GM18873 (cell line): ENCODE measurements around the gene SLC9A3.

Experiments used
- ATAC-seq: cut with Tn5 transposase; IDR thresholded peaks from one replicate; pipeline ENCODE4 v1.9.1; 2021; ENCODE audit warnings: mild to moderate bottlenecking, moderate library complexity, moderate number of reproducible peaks; ENCODE audit not compliant: unreplicated experiment, low FRiP score

Gene SLC9A3

GRCh38 chr5:434443-435146 lies 89.7 kb downstream of the SLC9A3 start:
- ATAC-seq = no peak

GRCh38 chr5:433836-434235 lies 90.4 kb downstream of the SLC9A3 start:
- no peak for ATAC-seq

GRCh38 chr5:432928-433791 lies 91.1 kb downstream of the SLC9A3 start:
- no peak for ATAC-seq

- no peak for ATAC-seq
These were observed 91.9 kb downstream of the SLC9A3 start for GRCh38 chr5:432201-432927.

GRCh38 chr5:431711-432050 lies 92.6 kb downstream of the SLC9A3 start:
- ATAC-seq = no peak

- ATAC-seq = no peak
These were observed 93.1 kb downstream of the SLC9A3 start for GRCh38 chr5:431001-431710.

GRCh38 chr5:430214-430925 lies 93.9 kb downstream of the SLC9A3 start:
- no peak for ATAC-seq

- no peak for ATAC-seq
These were observed 94.6 kb downstream of the SLC9A3 start for GRCh38 chr5:429453-430188.

GRCh38 chr5:428754-429452 lies 95.3 kb downstream of the SLC9A3 start:
- ATAC-seq = no peak

- no peak for ATAC-seq
These were observed 96.0 kb downstream of the SLC9A3 start for GRCh38 chr5:428219-428618.

GRCh38 chr5:427415-428087 lies 96.7 kb downstream of the SLC9A3 start:
- ATAC-seq = no peak

GRCh38 chr5:426392-426976 lies 97.8 kb downstream of the SLC9A3 start:
- no peak for ATAC-seq

GRCh38 chr5:425714-426113 lies 98.5 kb downstream of the SLC9A3 start:
- ATAC-seq = no peak

GRCh38 chr5:424301-425110 lies 99.7 kb downstream of the SLC9A3 start:
- ATAC-seq = peak; percentile 84

GRCh38 chr5:423626-424261 lies 100.5 kb downstream of the SLC9A3 start:
- no peak for ATAC-seq

GRCh38 chr5:423233-423565 lies 101.0 kb downstream of the SLC9A3 start:
- ATAC-seq = no peak
